T-helper 1 cell treated with Interleukin-12 subunit alpha and Interleukin-12 subunit beta and Interleukin-4 antibody, amounts not matched to agents 30 ng/mL and 1 ng/mL, for 36 hours (primary cell): ENCODE data around the gene CYP2C9. TPM values are rescaled to one million over a fixed set of nuclear protein-coding genes. Genes with fewer than 3 reads are reported as not detected.

ENCODE experiments used
- intact Hi-C: fragments of 100-400 bp; cut with micrococcal nuclease; formaldehyde crosslinking; loops from one replicate; pipeline ENCODE4 v1.15.1; 2024
- total RNA-seq: library from RNA; stranded (reverse); gene quantifications from 2 replicates; pipeline ENCODE4 v1.2.3, GENCODE V29; 2022

Gene CYP2C9
- total RNA-seq, 1 donor from 2014 or later, result not detected

DNA sequence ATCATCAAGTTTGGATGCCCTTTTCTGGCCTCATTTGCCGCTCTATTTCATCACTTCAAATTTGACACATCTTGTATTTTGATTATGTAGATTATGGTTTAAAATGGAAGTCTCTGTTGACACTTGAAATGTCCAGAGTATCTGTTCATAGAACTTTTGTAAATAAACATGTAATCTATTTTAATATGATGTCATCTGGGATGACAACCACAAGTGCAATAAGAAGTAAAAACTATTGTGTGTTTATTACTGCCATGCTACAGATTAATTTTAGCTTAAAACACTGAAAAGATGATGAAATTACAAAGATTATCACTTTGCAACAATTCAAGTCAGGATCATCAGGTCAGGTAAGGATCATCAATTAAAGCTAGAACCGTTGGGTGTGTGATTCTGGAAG, 100.8 kb downstream of the CYP2C9 start:
- intact Hi-C loops, result no loop called here

Other genes with a start within 250 kb of the CYP2C9 start
- not detected in 2 replicates for gene CYP2C19, start 176.0 kb upstream of the CYP2C9 start, total RNA-seq
- 0.22 TPM in 1 of 2 replicates, not detected in the other for gene CYP2C8, start 130.8 kb downstream of the CYP2C9 start, total RNA-seq